GM18526 (cell line): ENCODE measurements around the gene SCTR.

Source experiments
- POLR2A ChIP-seq: IDR thresholded peaks from 3 replicates; pipeline ENCODE4 v1.6.1; 2011; ENCODE audit not compliant: insufficient read length; ENCODE audit errors: extremely low read depth

Gene SCTR

GRCh38 chr2:119435081-119435952 is 89.0 kb downstream of the SCTR start:
- no peak for TF ChIP-seq POLR2A

GRCh38 chr2:119434664-119435063 is 89.6 kb downstream of the SCTR start:
- TF ChIP-seq POLR2A: no peak

- no peak for TF ChIP-seq POLR2A
Measured at GRCh38 chr2:119433636-119434327, 90.5 kb downstream of the SCTR start.

- no peak for TF ChIP-seq POLR2A
Measured at GRCh38 chr2:119432851-119433522, 91.3 kb downstream of the SCTR start.

GRCh38 chr2:119431976-119432850 is 92.1 kb downstream of the SCTR start:
- TF ChIP-seq POLR2A: no peak

- TF ChIP-seq POLR2A: no peak
Measured at GRCh38 chr2:119431155-119431975, 92.9 kb downstream of the SCTR start, which contains the start of gene TMEM37. TSS of gene TMEM37 (plus strand) at chr2:119431854. CDS start at chr2:119431904, 50 bp downstream.

- TF ChIP-seq POLR2A: no peak
Measured at GRCh38 chr2:119430023-119430498, 94.2 kb downstream of the SCTR start.

GRCh38 chr2:119429225-119429981 is 94.9 kb downstream of the SCTR start:
- no peak for TF ChIP-seq POLR2A

- TF ChIP-seq POLR2A: no peak
Measured at GRCh38 chr2:119428488-119429224, 95.6 kb downstream of the SCTR start.

- TF ChIP-seq POLR2A: no peak
Measured at GRCh38 chr2:119427756-119428155, 96.5 kb downstream of the SCTR start.

GRCh38 chr2:119426801-119427395 is 97.4 kb downstream of the SCTR start:
- TF ChIP-seq POLR2A: no peak

GRCh38 chr2:119426396-119426675 is 97.9 kb downstream of the SCTR start:
- TF ChIP-seq POLR2A: no peak
